GM21576 (cell line): ENCODE data around the gene TRPV5.

Experiments
- ATAC-seq: cut with Tn5 transposase; IDR thresholded peaks from one replicate; pipeline ENCODE4 v1.9.1; 2021; ENCODE audit warnings: mild to moderate bottlenecking, moderate library complexity; ENCODE audit not compliant: unreplicated experiment

Gene TRPV5

DNA sequence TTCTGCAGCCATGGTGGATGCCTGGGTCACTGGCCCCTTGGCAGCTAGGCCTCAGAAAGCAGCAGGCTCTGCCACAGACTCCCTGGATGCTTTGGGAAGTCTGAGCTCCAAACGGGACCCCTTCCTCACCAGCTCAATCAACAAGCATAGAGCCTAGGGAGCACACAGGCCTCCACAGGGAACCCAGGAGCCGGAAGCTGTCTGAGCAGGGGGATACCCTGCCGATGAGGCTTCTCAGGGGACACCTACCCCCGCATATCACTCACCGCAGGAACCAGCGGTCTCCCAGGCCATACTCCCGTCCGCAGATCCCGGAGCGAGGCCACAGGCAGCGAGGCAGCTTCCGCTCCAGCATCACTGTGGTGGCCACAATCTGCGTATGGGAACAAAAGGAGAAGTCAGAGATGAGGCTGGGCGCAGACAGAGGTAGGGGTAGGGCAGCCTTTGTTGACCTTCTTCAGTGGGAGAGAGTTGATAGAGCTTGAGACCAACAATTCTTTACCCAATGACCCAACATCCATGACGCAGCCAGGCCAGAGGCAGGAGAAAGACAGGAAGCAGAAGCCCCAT lies 61.4 kb downstream of the TRPV5 start:
- no peak for ATAC-seq

DNA sequence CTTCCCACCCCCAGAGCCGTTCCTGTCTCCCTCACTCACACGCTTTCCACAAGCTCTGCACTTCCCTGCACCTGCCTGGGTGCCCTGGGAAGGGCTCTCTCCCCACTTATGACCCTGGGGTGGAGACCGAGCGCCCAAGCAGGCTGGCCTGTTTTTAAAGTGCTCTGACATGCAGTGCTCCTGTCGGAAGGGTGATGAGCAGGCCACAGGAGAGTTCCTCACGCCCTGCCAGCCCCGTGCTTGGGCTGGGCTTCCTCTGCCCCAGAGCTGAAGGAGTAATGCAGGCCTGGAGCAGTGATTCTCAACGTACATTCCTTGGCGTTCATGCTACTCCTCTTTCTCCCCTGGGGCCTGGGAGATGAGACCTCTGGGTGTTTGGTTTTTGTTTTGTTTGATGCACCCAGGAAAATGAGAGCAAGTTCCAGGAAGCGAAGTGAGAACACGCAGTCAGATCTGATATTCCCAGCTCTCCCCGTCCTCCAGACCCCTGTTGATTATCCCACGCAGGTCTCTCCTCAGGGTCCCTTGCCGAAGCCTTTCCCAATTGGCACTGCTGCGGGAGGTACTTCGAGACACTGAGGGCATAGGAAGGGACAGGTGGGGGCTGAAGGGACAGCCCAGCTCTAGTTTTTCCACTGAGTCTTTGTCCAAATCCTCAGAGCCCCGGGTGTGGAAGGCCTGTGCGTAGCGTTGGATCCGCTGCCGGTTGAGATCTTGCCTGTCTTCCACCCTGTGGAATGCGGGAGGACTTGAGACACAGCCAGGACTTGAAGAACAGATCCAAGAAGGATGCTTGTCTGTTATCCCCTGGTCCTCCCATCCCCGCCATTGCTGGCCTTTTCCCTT lies 62.1 kb downstream of the TRPV5 start:
- no peak for ATAC-seq

DNA sequence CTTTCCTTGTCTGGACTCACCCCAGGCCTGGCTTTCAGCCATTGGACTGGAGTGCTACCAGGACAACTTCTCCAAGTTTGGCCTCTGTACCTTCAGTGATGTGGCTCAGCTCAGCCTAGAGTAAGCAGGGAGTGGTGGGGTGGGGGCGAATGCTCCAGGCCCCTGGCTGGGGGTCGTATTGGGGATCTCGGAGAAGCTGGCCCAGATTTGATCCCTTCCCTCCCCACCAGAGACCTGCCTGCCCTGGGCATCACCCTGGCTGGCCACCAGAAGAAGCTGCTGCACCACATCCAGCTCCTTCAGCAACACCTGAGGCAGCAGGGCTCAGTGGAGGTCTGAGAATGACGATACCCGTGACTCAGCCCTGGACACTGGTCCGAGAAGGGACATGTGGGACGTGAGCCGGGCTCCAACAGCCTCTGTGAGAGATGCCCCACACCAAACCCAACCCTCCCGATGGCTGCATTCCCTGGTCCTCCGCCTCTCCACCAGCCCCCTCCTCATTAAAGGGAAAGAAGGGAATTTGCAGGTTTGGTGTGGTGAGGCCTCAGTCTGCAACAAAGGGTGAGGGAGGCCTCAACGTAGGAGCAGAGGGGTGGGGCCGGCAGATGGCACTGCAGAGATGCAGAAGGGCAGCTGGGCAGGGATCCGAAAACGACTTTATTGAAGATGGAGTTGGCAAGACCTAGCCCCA lies 62.8 kb downstream of the TRPV5 start:
- no peak for ATAC-seq

GRCh38 chr7:142870147-142870559 lies 63.4 kb downstream of the TRPV5 start:
- no peak for ATAC-seq

GRCh38 chr7:142869434-142869833 lies 64.1 kb downstream of the TRPV5 start:
- ATAC-seq, result no peak

GRCh38 chr7:142868986-142869415 lies 64.5 kb downstream of the TRPV5 start:
- ATAC-seq, result no peak

- ATAC-seq, result no peak
These were observed 65.2 kb downstream of the TRPV5 start for GRCh38 chr7:142868188-142868985.

DNA sequence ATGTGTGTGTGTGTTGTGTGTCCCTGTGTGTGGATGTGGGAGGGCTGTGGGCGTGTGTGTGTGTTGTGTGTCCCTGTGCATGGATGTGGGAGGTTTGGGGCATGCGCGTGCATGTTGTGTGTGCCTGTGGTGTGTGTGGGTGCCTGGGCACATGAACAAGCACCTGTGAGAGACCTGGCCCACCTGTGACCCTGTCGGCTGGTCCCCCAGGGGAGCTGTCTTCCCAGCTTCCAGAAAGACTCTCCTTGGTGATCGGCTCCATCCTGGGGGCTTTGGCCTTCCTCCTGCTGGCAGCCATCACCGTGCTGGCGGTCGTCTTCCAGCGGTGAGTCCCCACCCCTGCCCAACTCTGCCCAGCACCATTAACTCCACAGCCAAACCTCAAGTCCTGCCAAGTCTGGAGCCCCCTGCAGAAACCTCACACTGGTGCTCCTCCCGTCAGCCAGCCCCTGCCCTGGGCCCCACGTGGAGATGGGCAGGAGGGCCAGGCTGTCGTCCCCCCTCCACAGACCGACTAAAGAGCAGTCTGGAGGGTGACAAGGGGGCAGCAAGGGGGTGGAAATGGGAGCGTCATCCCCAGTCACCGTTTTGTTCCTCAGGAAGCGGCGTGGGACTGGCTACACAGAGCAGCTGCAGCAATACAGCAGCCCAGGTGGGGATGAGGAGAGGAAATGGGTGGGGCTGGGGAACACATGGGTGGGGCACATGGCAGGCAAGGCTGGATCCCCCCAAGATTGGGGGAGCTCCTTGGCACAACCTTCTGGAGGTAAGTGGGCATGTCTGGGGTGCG lies 66.0 kb downstream of the TRPV5 start:
- ATAC-seq, result no peak

- ATAC-seq, result no peak
These were observed 66.5 kb downstream of the TRPV5 start for GRCh38 chr7:142867097-142867378.

DNA sequence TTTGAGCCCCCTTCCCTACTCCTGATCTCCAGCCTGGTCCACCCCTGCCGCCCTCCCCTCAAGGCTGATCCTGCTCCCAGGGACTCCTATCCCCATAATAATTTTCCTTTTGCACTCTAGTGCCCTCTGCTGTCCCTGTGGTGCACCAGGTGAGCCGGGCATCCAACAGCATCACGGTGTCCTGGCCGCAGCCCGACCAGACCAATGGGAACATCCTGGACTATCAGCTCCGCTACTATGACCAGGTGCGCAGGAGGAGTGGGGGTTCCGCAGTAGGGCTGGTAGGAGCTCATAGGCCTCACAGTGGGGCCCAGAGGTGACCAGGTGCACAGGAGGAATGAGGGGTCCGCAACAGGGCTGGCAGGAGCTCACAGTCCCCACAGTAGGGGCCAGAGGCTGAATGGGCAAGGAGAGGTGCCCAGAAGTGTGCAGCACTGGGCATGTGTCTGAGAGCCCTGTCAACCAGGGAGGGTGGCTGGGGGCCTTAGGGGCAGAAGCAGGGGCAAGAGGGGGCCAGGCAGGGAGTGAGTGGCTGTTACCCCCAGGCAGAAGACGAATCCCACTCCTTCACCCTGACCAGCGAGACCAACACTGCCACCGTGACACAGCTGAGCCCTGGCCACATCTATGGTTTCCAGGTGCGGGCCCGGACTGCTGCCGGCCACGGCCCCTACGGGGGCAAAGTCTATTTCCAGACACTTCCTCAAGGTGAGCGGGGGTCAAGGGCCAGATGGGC lies 67.0 kb downstream of the TRPV5 start:
- ATAC-seq, result no peak

GRCh38 chr7:142865766-142866165 lies 67.8 kb downstream of the TRPV5 start:
- ATAC-seq, result no peak

DNA sequence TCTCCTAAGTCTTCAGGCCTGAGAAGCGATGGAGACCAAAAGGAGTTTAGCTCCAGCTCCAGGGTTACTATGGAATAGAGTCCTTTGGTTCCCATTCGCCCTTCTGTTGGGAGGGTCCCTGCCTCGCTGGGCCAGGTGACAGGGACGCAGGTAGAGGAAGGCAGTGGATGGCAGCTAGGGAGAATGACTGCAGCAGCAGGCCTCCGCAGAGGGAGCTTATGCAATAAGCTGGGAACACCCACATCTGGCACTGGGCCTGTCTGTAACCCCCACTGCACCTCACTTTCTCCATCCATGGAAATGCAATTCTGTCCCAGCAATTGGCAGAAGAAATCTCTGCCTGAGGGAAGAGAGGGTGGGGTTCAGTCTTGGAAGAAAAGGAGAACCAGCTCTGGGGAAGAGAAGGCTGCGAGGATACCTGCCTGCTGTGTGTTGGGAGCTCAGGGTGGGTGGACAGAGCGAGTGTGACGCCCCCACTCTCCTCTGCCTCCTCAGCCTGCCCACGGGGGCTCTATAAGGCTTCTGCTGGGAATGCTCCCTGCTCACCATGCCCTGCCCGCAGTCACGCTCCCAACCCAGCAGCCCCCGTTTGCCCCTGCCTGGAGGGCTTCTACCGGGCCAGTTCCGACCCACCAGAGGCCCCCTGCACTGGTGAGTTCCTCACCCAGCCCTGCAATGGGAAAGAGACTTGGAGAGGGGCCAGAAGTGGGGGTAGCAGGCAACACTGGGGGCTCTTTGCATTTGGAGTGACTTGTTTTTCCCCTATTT lies 68.4 kb downstream of the TRPV5 start:
- ATAC-seq, result no peak

DNA sequence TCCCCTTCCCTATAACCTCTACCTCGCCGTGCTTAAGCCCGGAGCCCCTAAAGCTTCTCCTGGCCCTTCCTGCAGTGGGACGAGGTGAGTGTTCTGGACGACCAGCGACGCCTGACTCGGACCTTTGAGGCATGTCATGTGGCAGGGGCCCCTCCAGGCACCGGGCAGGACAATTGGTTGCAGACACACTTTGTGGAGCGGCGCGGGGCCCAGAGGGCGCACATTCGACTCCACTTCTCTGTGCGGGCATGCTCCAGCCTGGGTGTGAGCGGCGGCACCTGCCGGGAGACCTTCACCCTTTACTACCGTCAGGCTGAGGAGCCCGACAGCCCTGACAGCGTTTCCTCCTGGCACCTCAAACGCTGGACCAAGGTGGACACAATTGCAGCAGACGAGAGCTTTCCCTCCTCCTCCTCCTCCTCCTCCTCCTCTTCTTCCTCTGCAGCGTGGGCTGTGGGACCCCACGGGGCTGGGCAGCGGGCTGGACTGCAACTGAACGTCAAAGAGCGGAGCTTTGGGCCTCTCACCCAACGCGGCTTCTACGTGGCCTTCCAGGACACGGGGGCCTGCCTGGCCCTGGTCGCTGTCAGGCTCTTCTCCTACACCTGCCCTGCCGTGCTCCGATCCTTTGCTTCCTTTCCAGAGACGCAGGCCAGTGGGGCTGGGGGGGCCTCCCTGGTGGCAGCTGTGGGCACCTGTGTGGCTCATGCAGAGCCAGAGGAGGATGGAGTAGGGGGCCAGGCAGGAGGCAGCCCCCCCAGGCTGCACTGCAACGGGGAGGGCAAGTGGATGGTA lies 69.5 kb downstream of the TRPV5 start:
- no peak for ATAC-seq

GRCh38 chr7:142862786-142863400 lies 70.7 kb downstream of the TRPV5 start:
- ATAC-seq, result no peak

DNA sequence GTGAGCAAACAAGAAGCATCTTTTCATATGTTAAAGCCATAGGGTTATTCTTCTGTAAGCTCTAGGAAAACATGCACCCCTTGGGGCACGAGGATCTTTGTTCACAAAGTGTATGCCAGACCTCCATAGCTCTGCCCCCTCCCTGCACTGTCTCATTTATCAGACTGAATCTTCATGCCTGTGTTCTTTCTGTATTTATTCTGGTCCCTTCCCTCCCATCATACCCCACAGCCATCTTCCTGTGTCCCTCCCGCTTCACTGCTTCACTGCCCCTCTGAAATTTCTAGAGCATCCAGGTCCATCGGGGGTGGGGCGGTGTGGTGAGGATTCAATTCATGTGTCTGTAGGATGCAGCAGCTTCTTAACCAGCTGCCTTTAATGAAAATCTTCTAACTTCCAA lies 71.2 kb downstream of the TRPV5 start:
- no peak for ATAC-seq

GRCh38 chr7:142860968-142861367 lies 72.6 kb downstream of the TRPV5 start:
- no peak for ATAC-seq

GRCh38 chr7:142859829-142860228 lies 73.7 kb downstream of the TRPV5 start:
- ATAC-seq, result no peak

- no peak for ATAC-seq
These were observed 74.1 kb downstream of the TRPV5 start for GRCh38 chr7:142859411-142859810.
